GM10266 (cell line): ENCODE results near the gene CATSPERZ.
A peak's percentile ranks its signal among the peaks of the same experiment; 100 is the strongest.

Source experiments
- DNase-seq: peaks from one replicate; pipeline ENCODE4 v3.0.0; 2012; ENCODE audit errors: extremely low spot score
- CTCF ChIP-seq: IDR thresholded peaks from 2 replicates; pipeline ENCODE4 v1.5.1; 2012; ENCODE audit warnings: mild to moderate bottlenecking, low read depth; ENCODE audit not compliant: control insufficient read depth, insufficient read depth; ENCODE audit errors: missing control alignments

CATSPERZ gene

GRCh38 chr11:64339754-64340408 lies 39.7 kb downstream of the CATSPERZ start, which contains the start of gene CCDC88B:
Gene CCDC88B, plus strand, starts transcription at chr11:64340204. Its CDS starts 63 bp downstream, at chr11:64340267.
- no peak for TF ChIP-seq CTCF
- peak; percentile 89 for DNase-seq

GRCh38 chr11:64340671-64341335 lies 40.6 kb downstream of the CATSPERZ start:
- peak; percentile 17 for TF ChIP-seq CTCF
- DNase-seq = peak; percentile 86

DNA sequence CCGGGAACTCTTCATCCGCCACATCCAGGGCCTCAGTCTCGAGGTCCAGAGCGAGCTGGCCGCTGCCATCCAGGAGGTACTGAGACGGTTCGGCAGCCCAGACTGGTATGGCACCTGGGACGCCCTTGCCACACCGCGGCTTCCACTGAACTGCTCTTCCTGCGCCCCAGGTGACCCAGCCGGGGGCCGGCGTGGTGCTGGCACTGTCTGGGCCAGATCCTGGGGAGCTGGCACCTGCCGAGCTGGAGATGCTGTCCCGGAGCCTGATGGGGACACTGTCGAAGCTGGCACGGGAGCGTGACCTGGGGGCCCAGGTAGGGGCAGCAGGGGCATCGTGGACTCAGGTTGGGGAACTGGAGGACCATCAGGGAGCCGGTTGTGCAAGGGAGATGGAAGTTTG lies 41.3 kb downstream of the CATSPERZ start:
- no peak for DNase-seq
- TF ChIP-seq CTCF = no peak

DNA sequence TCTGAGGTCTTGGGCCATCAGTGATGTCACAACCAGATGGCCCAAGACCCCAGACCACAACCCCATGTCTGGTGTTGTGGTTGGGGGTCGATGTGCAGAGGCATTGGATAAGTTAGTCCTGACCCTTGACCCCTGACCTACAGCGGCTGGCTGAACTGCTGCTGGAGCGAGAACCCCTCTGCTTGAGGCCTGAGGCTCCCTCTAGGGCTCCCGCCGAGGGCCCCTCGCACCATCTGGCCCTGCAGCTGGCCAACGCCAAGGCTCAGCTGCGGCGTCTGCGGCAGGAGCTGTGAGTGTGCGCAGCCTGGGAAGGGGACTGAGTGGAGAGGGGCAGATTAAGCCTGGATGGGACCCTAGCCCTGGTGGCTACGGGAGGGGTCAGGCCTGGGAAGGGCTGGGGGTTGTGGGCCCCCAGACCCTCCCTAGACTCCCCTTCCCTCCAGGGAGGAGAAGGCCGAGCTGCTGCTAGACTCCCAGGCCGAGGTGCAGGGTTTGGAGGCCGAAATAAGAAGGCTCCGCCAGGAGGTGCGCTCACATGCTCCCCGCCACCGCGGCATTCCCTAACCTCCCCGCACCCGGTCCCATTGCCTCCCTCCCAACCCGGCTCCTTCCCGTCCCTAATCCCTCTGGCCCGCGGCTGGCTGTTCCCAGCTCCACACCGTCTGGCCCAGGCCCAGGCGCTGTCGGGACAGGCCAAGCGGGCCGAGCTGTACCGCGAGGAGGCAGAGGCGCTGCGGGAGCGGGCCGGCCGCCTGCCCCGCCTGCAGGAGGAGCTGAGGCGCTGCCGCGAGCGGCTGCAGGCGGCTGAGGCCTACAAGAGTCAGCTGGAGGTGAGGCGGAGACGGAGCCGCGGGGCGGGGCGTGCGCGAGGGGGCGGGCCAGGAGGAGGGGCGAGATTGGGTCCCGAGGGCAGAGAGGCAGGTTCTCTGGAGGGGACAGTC lies 42.0 kb downstream of the CATSPERZ start:
- DNase-seq = peak; percentile 97
- peak; percentile 40 for TF ChIP-seq CTCF

- no peak for DNase-seq
- no peak for TF ChIP-seq CTCF
These were observed 42.9 kb downstream of the CATSPERZ start for GRCh38 chr11:64342869-64343745.

DNA sequence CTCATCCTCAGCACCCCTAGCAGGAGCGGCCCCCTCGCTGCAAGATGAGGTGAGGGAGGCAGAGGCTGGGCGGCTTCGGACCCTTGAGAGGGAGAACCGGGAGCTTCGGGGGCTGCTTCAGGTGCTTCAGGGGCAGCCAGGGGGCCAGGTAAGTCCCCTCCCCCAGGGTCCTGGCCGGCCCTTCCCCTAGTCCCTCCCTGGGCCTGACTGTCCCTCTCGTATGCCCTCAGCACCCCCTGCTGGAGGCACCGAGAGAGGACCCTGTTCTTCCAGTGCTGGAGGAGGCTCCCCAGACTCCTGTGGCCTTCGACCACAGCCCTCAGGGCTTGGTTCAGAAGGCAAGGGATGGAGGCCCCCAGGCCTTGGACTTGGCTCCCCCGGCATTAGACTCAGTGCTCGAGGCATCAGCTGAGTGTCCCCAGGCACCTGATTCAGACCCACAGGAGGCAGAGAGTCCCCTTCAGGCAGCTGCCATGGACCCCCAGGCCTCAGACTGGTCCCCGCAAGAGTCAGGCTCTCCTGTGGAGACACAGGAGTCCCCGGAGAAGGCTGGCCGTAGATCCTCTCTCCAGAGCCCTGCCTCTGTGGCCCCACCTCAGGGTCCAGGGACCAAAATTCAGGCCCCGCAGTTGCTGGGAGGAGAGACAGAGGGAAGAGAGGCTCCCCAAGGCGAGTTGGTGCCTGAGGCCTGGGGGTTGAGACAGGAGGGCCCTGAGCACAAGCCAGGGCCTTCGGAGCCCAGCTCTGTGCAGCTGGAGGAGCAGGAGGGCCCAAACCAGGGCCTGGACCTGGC lies 43.8 kb downstream of the CATSPERZ start:
- peak; percentile 39 for TF ChIP-seq CTCF
- DNase-seq = no peak
